HG02623 (cell line): ENCODE results near the gene COX4I1.

Experiments
- ATAC-seq: cut with Tn5 transposase; IDR thresholded peaks from one replicate; pipeline ENCODE4 v1.9.1; 2021; ENCODE audit warnings: moderate library complexity; ENCODE audit not compliant: unreplicated experiment

The COX4I1 gene

GRCh38 chr16:85838381-85838780, 38.9 kb downstream of the COX4I1 start:
- no peak for ATAC-seq

GRCh38 chr16:85838876-85839585, 39.5 kb downstream of the COX4I1 start:
- no peak for ATAC-seq

- ATAC-seq = no peak
Observed at GRCh38 chr16:85839681-85840240, 40.3 kb downstream of the COX4I1 start.

- ATAC-seq = no peak
Observed at GRCh38 chr16:85840395-85840794, 40.9 kb downstream of the COX4I1 start.

GRCh38 chr16:85840801-85841200, 41.3 kb downstream of the COX4I1 start:
- ATAC-seq = no peak

GRCh38 chr16:85842435-85842834, 42.9 kb downstream of the COX4I1 start:
- ATAC-seq = no peak

- ATAC-seq = no peak
Observed at GRCh38 chr16:85842848-85843247, 43.4 kb downstream of the COX4I1 start.

- no peak for ATAC-seq
Observed at GRCh38 chr16:85843471-85844168, 44.1 kb downstream of the COX4I1 start.

- ATAC-seq = no peak
Observed at GRCh38 chr16:85844169-85844481, 44.6 kb downstream of the COX4I1 start.

- no peak for ATAC-seq
Observed at GRCh38 chr16:85844786-85845185, 45.3 kb downstream of the COX4I1 start.

- no peak for ATAC-seq
Observed at GRCh38 chr16:85845266-85845665, 45.8 kb downstream of the COX4I1 start.

- ATAC-seq = no peak
Observed at GRCh38 chr16:85846461-85846860, 47.0 kb downstream of the COX4I1 start.

GRCh38 chr16:85847036-85847435, 47.5 kb downstream of the COX4I1 start:
- ATAC-seq = no peak

GRCh38 chr16:85847681-85848601, 48.4 kb downstream of the COX4I1 start:
- no peak for ATAC-seq

GRCh38 chr16:85848986-85849385, 49.5 kb downstream of the COX4I1 start:
- ATAC-seq = no peak

GRCh38 chr16:85849388-85849787, 49.9 kb downstream of the COX4I1 start:
- ATAC-seq = no peak

- ATAC-seq = no peak
Observed at GRCh38 chr16:85850344-85850880, 50.9 kb downstream of the COX4I1 start.

GRCh38 chr16:85851034-85851785, 51.7 kb downstream of the COX4I1 start:
- ATAC-seq = no peak

- no peak for ATAC-seq
Observed at GRCh38 chr16:85853547-85854545, 54.4 kb downstream of the COX4I1 start.
